HL-60 (cell line): Measurements from ENCODE around the gene ATP1B3.

Experiments used
- CTCF ChIP-seq: IDR thresholded peaks from one replicate; pipeline ENCODE4 v1.5.1; 2011; ENCODE audit warnings: low read length, control low read depth, inconsistent platforms; ENCODE audit not compliant: insufficient read depth
- GABPA ChIP-seq: IDR thresholded peaks from 2 replicates; pipeline ENCODE4 v1.6.1; 2012; ENCODE audit warnings: low read depth
- POLR2AphosphoS5 ChIP-seq: IDR thresholded peaks from 2 replicates; pipeline ENCODE4 v1.6.1; 2012; ENCODE audit warnings: low read depth
- REST ChIP-seq: IDR thresholded peaks from 2 replicates; pipeline ENCODE4 v1.6.1; 2012; ENCODE audit warnings: low read depth; ENCODE audit not compliant: insufficient replicate concordance

- TF ChIP-seq CTCF = peak; percentile 85
- TF ChIP-seq POLR2AphosphoS5 = no peak
- no peak for TF ChIP-seq GABPA
- no peak for TF ChIP-seq REST
Measured at GRCh38 chr3:141913150-141913811, 36.8 kb downstream of the ATP1B3 start.
